ENCODE results near the gene RSPH1.

Gene RSPH1

DNA sequence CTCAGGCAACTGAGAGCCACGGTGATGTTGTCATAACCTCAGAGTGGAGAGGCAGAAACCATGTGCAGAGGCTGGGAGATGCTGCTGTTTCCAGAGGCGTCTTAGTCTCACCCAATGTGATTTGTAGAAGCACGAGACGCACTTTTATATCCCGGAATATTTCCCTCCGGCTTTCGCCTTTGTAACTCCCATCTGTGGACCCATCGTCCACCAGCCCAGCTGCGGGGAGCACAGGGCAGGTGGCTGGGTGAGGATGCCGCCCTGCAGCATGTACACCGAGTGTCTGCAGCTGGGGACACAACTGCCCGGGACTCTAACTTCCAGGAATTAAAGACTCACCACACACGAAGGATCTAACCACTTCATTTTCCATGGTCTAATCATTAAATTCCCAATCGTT, 48.8 kb downstream of the RSPH1 start:
- Mint-ChIP-seq H3K36me3 (no peaks in the 10 kb centered on the region), H3K27me3 (peaks cover 31% of the 10 kb centered on the region), H3K4me3 (no peak overlapping the region), H3K27ac (no peak overlapping the region), H3K4me1 (peaks cover 37% of the 10 kb centered on the region), H3K9me3 (no peaks in the 10 kb centered on the region)
- no peak for ATAC-seq

DNA sequence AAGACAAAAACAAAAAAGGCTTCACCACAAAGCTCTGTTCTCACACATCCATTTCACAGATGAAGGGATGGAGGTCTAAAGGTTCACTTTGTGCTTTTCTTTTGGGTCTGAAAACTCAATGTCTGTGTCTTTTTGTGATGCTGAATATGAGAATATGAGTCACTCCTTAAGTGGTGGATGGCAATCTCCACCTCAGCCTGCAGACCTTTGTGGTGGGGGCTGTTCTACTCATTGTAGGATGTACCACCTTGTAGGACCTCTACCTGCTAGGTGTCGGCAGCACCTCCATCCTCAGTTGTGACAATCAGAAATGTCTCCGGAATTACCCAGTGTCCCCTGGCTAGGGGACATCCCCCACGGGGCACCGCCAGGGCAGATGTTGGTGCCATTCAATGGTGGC, 49.5 kb downstream of the RSPH1 start:
- Mint-ChIP-seq H3K4me1 (peaks cover 37% of the 10 kb centered on the region), H3K4me3 (no peak overlapping the region), H3K36me3 (no peaks in the 10 kb centered on the region), H3K27ac (no peak overlapping the region), H3K27me3 (peaks cover 32% of the 10 kb centered on the region), H3K9me3 (no peaks in the 10 kb centered on the region)
- no peak for ATAC-seq

DNA sequence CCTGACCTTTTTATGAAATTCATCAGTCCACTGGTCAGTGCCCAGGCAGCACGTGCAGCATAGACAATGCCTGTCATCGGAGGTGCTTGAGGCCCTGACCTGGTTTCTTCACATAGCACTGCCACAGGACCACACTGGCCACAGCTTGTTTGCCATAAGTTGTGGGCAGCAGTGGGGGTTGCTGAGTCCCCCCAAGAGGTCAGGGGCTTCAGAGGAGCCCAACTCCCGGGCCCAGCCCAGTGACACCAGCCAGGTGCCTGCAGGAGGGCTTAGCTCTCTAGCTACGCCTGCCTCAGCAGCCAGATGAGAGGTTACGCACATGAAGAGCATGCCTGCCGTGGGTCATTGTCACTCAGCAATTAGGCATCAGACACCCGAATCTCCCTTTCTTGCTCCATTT, 50.7 kb downstream of the RSPH1 start:
- Mint-ChIP-seq H3K4me1 (peaks cover 43% of the 10 kb centered on the region), H3K36me3 (no peaks in the 10 kb centered on the region), H3K9me3 (no peaks in the 10 kb centered on the region), H3K4me3 (no peak overlapping the region), H3K27ac (no peak overlapping the region), H3K27me3 (peaks cover 32% of the 10 kb centered on the region)
- no peak for ATAC-seq

DNA sequence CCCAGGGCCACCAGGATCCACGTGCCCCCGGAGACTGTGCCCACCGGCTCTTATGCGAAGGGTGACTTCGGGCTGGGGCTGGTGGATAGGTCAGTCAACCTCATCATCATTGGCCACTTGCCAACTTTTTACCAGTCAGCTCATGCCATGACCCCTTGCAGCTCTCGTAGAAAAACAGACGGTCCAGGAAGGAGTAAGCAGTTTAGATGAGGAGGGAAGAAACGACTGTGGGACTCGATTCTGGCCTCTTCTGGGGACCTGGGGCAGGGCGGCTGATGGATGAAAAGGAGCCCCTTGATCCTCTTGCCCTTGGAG, 51.3 kb downstream of the RSPH1 start:
- H3K27ac Mint-ChIP-seq, result no peak overlapping the region
- peaks cover 1% of the 10 kb centered on the region for H3K9me3 Mint-ChIP-seq
- no peak overlapping the region for H3K4me3 Mint-ChIP-seq
- no peaks in the 10 kb centered on the region for H3K36me3 Mint-ChIP-seq
- H3K4me1 Mint-ChIP-seq, result peaks cover 43% of the 10 kb centered on the region
- peaks cover 37% of the 10 kb centered on the region for H3K27me3 Mint-ChIP-seq
- no peak for ATAC-seq

DNA sequence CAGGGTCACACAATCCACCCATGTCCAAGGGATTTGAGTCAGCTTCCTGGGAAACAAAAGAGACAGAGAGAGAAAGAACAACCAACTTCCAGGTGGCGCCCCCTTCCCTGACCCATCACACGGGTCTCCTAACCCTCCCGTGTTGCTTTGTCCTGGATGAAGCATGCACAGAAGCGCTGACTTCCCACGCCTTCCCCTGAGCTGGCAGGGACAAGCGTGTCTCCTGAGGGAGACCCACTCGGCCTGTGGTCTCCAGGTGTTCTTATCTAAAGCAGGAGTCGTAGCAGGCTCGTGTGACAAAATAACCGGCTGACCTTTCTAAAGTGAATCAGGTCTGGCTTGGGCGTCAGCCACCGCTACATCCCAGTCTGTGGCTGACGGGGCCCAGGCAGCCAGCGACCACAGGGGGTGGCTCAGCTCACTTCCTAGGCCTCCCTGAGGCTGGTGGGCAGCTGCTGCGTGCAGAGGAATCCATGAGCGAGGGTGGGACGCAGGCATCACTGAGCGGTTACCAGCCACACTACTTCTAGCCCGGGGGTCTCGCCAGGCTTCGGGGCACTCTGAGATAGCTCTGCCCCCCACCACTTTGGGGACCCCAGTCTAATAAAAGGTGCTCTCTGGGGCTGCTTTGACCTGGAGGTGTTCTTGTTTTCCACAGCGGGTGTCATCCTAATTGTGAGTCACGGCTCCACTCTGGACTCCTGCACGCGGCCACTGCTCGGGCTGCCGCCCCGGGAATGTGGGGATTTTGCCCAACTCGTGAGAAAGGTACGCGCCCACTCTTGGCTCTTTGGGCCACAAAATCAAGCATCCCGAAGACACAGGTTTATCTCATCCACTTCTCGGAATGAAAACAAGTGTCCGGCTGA, 51.9 kb downstream of the RSPH1 start:
- H3K4me3 Mint-ChIP-seq, result no peak overlapping the region
- no peak for ATAC-seq
- no peak overlapping the region for H3K27ac Mint-ChIP-seq
- peaks cover 43% of the 10 kb centered on the region for H3K27me3 Mint-ChIP-seq
- peaks cover 3% of the 10 kb centered on the region for H3K9me3 Mint-ChIP-seq
- peaks cover 43% of the 10 kb centered on the region for H3K4me1 Mint-ChIP-seq
- H3K36me3 Mint-ChIP-seq, result no peaks in the 10 kb centered on the region

DNA sequence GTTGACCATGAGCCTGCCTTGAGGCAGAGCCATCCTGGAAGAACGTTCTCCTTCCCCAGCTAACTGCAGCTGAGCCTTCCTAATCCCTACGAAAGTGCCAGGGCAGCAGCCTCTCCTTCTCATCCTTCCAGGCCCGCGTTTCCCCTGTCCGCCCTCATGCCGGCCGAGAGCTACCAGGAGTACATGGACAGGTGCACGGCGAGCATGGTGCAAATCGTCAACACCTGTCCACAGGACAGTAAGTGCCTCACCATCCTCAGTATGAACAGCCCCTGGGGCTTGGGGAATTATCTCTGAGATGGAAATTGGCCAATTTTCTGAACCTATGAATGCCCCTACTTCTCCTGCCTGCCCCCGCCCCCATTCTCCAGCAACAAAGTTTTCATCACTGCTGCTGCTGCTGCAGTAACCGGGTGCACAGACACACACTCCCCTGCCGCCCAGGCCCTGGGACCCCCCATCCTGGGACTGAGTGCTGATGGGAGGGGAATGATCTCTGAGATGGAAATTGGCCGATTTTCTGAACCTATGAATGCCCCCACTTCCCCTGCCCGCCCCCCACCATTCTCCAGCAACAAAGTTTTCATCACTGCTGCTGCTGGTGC, 52.7 kb downstream of the RSPH1 start:
- ATAC-seq, result no peak
- Mint-ChIP-seq H3K4me3 (no peak overlapping the region), H3K4me1 (peaks cover 44% of the 10 kb centered on the region), H3K36me3 (no peaks in the 10 kb centered on the region), H3K27ac (no peak overlapping the region), H3K9me3 (peaks cover 3% of the 10 kb centered on the region), H3K27me3 (peaks cover 51% of the 10 kb centered on the region)

DNA sequence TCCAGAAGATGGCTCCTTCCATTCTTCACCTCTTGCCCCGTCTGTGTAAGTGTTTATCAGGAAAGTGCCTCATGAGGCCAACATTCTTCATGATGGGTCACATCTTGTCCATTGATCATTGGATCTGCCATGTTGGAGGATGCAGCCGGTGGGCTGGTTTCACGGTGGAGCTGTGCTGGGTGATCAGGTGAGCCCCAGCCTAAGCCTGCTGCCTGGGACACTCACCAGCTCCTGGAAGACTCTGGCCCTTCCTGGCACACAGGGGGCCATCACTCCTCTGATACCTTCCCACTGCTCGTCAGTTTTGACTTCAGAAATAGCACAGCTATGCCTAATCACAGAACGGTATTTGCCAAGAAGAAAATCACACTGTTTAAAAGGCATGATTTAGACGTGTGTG, 54.1 kb downstream of the RSPH1 start:
- H3K4me1 Mint-ChIP-seq, result peaks cover 44% of the 10 kb centered on the region
- peak overlapping the region; percentile 82 for H3K27ac Mint-ChIP-seq
- ATAC-seq, result no peak
- H3K27me3 Mint-ChIP-seq, result peaks cover 62% of the 10 kb centered on the region
- peaks cover 5% of the 10 kb centered on the region for H3K9me3 Mint-ChIP-seq
- H3K4me3 Mint-ChIP-seq, result no peak overlapping the region
- no peaks in the 10 kb centered on the region for H3K36me3 Mint-ChIP-seq

DNA sequence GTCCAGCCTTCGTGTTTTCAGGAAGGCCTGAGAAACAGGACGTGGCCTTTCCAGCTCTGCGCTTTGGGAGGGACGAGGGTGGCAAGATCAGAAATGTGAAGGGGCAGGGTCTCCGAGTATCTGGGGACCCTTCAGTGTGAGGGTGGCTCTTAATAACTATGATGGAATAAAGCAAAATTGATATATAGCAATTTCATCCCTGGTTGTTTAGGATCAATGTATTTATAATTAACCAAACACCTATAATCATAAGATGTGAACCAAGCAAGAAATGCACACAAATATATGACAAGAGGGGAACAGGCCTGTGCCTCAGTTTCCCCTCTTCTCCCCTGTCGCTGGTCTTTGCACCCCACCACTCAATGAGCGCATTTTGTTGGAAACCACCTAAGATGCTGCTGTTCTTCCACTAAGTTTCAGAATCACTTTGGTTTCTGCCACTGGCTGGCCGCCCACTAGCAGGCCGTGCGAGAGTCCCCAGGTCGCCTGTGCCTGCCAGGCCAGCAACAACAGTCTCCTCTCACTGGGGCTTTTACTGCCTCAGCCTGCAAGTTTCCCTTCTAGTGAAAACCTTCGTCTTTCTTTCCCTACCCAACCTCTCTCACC, 55.7 kb downstream of the RSPH1 start:
- Mint-ChIP-seq H3K36me3 (no peaks in the 10 kb centered on the region), H3K9me3 (peaks cover 13% of the 10 kb centered on the region), H3K27ac (peak overlapping the region; percentile 82), H3K4me1 (peaks cover 30% of the 10 kb centered on the region), H3K4me3 (no peak overlapping the region), H3K27me3 (peaks cover 50% of the 10 kb centered on the region)
- ATAC-seq, result peak; percentile 84

DNA sequence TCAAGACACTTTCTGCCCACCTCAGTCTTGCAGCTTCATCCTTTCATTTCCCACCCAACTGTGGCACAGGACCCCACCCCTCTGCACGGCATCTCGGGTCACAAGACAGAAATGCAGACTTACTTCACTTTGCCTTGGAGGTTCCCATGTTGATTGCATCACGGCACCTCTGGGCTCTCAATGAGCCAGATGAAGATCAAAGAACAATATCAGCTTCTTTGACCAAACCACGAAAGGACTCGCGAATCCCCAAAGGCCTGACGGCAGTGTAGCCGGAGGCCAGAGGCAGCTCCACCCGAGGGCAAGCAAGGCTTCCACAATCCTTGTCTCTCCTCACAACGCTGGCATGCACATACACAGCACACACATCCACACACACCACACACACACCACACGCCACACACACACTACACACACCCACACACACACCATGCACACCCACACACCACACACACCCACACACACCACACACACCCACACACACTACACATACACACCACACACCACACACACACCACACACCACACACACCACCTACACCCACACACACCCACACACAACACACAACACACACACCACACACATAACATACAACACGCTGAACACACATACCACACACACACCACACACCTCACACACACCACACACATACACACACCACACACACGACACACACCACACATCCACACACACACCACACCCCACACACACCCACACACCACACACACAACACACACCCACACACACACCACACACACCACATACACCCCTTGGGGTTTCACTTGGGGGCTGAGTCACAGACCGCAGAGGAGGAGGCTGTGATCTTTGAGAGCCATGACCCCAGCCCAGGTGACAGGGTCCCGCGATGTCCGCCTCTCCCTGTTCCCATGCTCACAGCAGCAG, 56.5 kb downstream of the RSPH1 start:
- H3K27me3 Mint-ChIP-seq, result peaks cover 50% of the 10 kb centered on the region
- peak; percentile 64 for ATAC-seq
- H3K4me1 Mint-ChIP-seq, result peaks cover 30% of the 10 kb centered on the region
- no peaks in the 10 kb centered on the region for H3K36me3 Mint-ChIP-seq
- H3K9me3 Mint-ChIP-seq, result peaks cover 14% of the 10 kb centered on the region
- H3K27ac Mint-ChIP-seq, result peak overlapping the region; percentile 82
- H3K4me3 Mint-ChIP-seq, result peak overlapping the region; percentile 3

DNA sequence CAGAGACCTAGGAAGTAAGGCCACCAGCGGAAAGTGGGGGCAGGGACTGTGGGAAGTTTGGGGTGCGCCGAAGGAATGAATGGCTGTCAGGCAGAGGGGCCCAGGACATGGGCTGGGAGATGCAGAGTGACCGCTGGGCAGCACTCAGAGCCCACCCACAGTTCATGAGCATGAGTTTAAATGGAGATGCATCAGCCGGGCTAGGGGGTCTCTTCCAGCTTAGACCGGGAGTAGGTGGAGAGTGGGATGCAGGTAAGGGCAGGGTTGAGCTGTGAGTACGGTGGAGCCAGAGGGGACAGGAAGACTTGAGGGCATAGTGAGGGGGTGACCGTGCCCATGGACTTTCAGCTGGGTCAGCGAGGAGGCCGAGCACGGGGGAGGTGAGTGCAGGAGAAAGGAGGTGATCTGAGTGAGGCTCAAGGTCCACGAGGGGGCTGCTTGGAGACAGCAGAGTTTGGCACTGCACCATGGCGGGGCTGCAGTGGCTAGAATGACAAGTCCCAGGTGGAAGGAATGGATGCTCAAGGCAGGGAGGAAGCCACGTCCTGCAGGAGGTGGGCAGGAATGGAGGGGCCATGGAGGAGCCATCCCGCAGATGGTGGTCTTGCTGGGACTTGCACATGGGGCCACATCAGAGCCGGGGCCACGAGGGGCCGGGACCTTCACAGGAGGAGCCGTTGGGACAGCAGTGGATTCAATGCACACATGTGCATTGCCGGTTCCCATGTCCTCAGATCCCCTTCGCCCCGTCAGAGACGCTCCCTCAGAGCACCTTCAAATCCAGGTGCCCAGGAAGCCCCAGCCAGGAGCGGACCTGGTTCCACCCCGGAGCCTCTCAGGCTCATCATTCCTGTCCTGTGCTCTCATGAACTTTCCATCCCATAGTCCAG, 57.5 kb downstream of the RSPH1 start:
- peaks cover 45% of the 10 kb centered on the region for H3K27me3 Mint-ChIP-seq
- H3K4me1 Mint-ChIP-seq, result peaks cover 26% of the 10 kb centered on the region

DNA sequence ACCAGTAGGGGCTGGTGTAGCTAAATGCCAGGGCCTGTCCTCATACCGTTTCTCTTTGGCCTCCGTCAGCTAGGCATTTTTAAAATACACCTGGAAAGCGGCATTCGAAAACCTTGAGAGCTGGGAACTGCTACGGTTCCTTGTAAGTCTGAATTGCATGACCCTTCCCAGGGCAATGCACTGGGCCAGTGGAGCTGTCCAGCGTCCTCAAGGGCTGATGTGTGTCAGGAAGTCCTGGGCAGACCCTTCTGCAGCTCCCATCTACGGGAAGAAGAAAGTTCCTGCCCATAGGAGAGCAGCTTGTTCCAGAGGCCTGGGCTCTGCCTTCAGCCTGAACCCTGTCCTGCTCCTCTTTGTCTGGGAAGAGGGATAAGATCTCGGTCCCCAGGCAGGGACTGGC, 58.2 kb downstream of the RSPH1 start:
- Mint-ChIP-seq H3K36me3 (no peaks in the 10 kb centered on the region), H3K27ac (peak overlapping the region; percentile 26), H3K4me3 (no peak overlapping the region), H3K27me3 (peaks cover 37% of the 10 kb centered on the region), H3K9me3 (peaks cover 14% of the 10 kb centered on the region), H3K4me1 (peaks cover 26% of the 10 kb centered on the region)
- ATAC-seq, result no peak

More for the DNA sequence above, 57.5 kb downstream of the RSPH1 start:
- no peak for ATAC-seq
- Mint-ChIP-seq H3K9me3 (peaks cover 14% of the 10 kb centered on the region), H3K36me3 (no peaks in the 10 kb centered on the region), H3K4me3 (no peak overlapping the region), H3K27ac (peak overlapping the region; percentile 26)

DNA sequence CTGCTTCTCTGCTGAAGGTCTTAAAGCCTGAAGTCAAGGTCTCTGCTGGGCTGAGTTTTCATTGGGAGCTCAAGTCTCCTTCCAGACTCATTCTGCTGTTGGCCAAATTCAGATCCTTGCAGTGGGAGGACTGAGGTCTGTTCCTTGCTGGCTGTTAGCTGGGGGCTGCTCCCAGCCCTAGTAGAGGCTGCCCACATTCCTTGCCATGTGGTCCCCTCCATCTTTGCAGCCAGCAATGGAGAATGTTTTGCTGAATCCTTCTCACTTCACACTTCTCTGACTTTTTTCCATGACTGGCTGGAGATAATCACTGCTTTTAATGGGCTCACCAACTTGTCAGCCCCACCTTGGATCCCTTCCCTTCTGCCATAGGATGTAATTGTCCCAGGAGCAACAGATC, 59.1 kb downstream of the RSPH1 start:
- no peak overlapping the region for H3K4me3 Mint-ChIP-seq
- H3K4me1 Mint-ChIP-seq, result peaks cover 26% of the 10 kb centered on the region
- peaks cover 29% of the 10 kb centered on the region for H3K27me3 Mint-ChIP-seq
- H3K36me3 Mint-ChIP-seq, result no peaks in the 10 kb centered on the region
- H3K27ac Mint-ChIP-seq, result no peak overlapping the region
- peaks cover 20% of the 10 kb centered on the region for H3K9me3 Mint-ChIP-seq
- no peak for ATAC-seq

DNA sequence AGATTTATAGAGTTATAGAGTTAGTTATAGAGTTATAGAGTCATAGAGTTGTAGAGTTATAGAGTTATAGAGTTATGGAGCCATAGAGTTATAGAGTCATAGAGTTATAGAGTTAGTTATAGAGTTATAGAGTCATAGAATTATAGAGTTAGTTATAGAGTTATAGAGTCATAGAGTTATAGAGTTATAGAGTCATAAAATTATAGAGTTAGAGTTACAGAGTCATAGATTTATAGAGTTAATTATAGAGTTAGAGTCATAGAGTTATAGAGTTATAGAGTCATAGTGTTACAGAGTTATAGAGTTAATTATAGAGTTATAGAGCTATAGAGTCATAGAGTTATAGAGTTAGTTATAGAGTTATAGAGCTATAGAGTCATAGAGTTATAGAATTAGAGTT, 60.2 kb downstream of the RSPH1 start:
- H3K27me3 Mint-ChIP-seq, result peaks cover 40% of the 10 kb centered on the region
- no peak overlapping the region for H3K4me3 Mint-ChIP-seq
- H3K27ac Mint-ChIP-seq, result no peak overlapping the region
- H3K9me3 Mint-ChIP-seq, result peaks cover 20% of the 10 kb centered on the region
- peaks cover 20% of the 10 kb centered on the region for H3K4me1 Mint-ChIP-seq
- H3K36me3 Mint-ChIP-seq, result no peaks in the 10 kb centered on the region
- ATAC-seq, result no peak

DNA sequence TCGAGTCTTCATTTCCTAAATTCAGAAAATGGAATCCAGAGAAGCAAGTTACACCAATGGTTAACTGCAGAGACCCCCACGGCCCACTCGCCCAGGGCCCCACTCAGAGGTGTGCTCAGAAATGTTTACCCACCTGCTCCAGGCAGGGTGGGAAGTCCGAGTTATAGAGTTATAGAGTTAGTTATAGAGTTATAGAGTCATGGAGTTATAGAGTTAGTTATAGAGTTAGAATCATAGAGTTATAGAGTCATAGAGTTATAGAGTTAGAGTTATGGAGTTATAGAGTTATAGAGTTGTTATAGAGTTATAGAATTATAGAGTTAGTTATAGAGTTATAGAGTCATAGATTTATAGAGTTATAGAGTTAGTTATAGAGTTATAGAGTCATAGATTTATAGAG, 60.6 kb downstream of the RSPH1 start:
- peaks cover 15% of the 10 kb centered on the region for H3K4me1 Mint-ChIP-seq
- no peak overlapping the region for H3K27ac Mint-ChIP-seq
- H3K9me3 Mint-ChIP-seq, result peaks cover 20% of the 10 kb centered on the region
- H3K27me3 Mint-ChIP-seq, result peaks cover 43% of the 10 kb centered on the region
- no peak overlapping the region for H3K4me3 Mint-ChIP-seq
- no peaks in the 10 kb centered on the region for H3K36me3 Mint-ChIP-seq
- ATAC-seq, result no peak
